Aorta (tissue), 5 donors: ENCODE data around the gene NSF. TPM values are rescaled to one million over a fixed set of nuclear protein-coding genes. Genes with fewer than 3 reads are reported as not detected.

Experiments
- ATAC-seq: fragments of 200-7000 bp; cut with Tn5 transposase; one replicate; pipeline ENCODE4 v1.9.1; 2022; ENCODE audit warnings: moderate library complexity; ENCODE audit not compliant: low FRiP score
- DNase-seq, 2 donors: peaks; one replicate each; pipeline ENCODE4 v3.0.0-alpha.2; 2020
- H3K27ac ChIP-seq, 2 donors: one replicate each; pipeline ENCODE4 v1.5.1; 2013; ENCODE audit warnings: low read length in 2 of 2, mild to moderate bottlenecking in 2 of 2, moderate library complexity in 2 of 2, control low read depth in 1 of 2, inconsistent platforms in 1 of 2, low read depth in 1 of 2
- H3K27me3 ChIP-seq, 2 donors: one replicate each; pipeline ENCODE4 v1.6.1; 2013; ENCODE audit warnings: control low read depth in 1 of 2, low read length in 1 of 2, mild to moderate bottlenecking in 1 of 2, moderate library complexity in 1 of 2; ENCODE audit not compliant: insufficient read depth in 2 of 2, control insufficient read depth in 1 of 2
- H3K36me3 ChIP-seq, 2 donors: one replicate each; pipeline ENCODE4 v1.6.1; 2013; ENCODE audit warnings: control low read depth in 1 of 2, low read length in 1 of 2, mild to moderate bottlenecking in 1 of 2; ENCODE audit not compliant: insufficient read depth in 2 of 2, control insufficient read depth in 1 of 2
- H3K4me1 ChIP-seq, 2 donors: one replicate each; pipeline ENCODE4 v1.6.1; 2013; ENCODE audit warnings: low read length in 2 of 2, control low read depth in 1 of 2, mild to moderate bottlenecking in 1 of 2, moderate library complexity in 1 of 2; ENCODE audit not compliant: insufficient read depth in 2 of 2, control insufficient read depth in 1 of 2
- H3K4me3 ChIP-seq, 2 donors: one replicate each; pipeline ENCODE4 v1.5.1; 2013; ENCODE audit warnings: low read length in 2 of 2, control low read depth in 1 of 2, mild to moderate bottlenecking in 1 of 2
- H3K9me3 ChIP-seq: one replicate; pipeline ENCODE4 v1.6.1; 2013; ENCODE audit warnings: mild to moderate bottlenecking, low read length; ENCODE audit not compliant: control insufficient read depth
- WGBS, 2 donors: extraction: QIAGEN DNeasy Blood & Tissue Kit; methylation state at CpG; one replicate each; pipeline ENCODE4 v1.1.7; 2013; 5-methylcytosine and 5-hydroxymethylcytosine counted together
- intact Hi-C, 2 donors: fragments of 100-400 bp; cut with DNase I; formaldehyde crosslinking; loops; one replicate each; pipeline versions ENCODE4 v1.14.2 to v1.15.0; 2022
- polyA plus RNA-seq, 2 donors: library from polyadenylated mRNA; stranded (reverse); fragments of 200-250 nt; gene quantifications; one replicate each; pipeline ENCODE4 v1.2.3, GENCODE V29; 2013
- total RNA-seq, 2 donors: library from RNA; stranded (reverse); fragmentation: NEBNext Ultra II Directional; extraction: Animal tissue kit (Norgen Biotek cat#: 25700); gene quantifications; one replicate each; pipeline ENCODE4 v1.2.1, GENCODE V29; 2021
- donor health status: healthy with polysubstance abuse.
- donor health status: Bipolar disorder and iron deficiency.
- donor health status: DM: no; HTN: no; CAD: no.
- donor health status: DM: no; HTN: no; CAD: no.
- donor health status: DM: yes; HTN: yes; CAD: no.

Gene NSF
- total and polyA plus RNA-seq, 4 donors: 10.6 to 34.5 (median 22.9) TPM

- 70 to 76% methylated on average over 7 of the region's 7 CpGs for WGBS, 2 donors
These were observed 142.4 kb downstream of the NSF start for GRCh38 chr17:46732754-46733398.

DNA sequence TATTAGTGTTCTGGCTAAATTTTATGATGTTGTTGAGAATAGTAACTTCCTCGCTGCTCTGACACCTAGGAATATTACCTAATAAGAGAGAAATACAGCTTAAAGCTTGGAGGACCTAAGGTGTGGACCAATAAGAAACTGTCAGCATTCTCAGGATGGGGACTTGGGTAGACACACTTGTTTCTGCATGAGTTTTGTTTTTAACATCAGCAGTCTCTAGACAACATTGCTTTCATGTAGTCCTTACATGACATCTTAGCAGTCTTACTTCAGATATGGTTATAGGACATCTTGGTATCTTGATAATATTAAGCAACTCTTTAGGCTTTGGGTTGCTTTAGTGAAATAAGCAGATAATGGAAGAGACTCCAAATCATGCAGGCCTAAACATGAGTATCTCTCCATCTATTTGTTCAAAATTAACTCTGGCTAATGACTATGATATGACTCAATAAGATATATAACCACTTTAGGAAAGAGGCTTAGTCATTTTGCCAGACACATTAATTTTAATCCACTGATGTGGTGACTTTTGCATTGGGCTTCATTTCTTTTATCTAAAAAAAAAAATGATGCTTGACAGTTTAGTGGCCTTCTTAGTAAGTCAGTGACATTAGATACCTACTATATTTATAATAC, 143.5 kb downstream of the NSF start:
- Histone ChIP-seq H3K4me1 (no peaks in the 10 kb centered on the region), H3K9me3 (no peaks in the 10 kb centered on the region), H3K27me3 (no peaks in the 10 kb centered on the region), H3K4me3 (no peak overlapping the region), H3K36me3 (peaks cover 0 to 5% of the 10 kb centered on the region in 2 donors), H3K27ac (no peak overlapping the region)
- WGBS, 2 donors: 97 to 99% methylated on average over 1 of the region's 1 CpG
- intact Hi-C loops: no loop called here
- no peak for ATAC-seq
- no peak for DNase-seq

More at GRCh38 chr17:46732754-46733398, 142.4 kb downstream of the NSF start:
- no peaks in the 10 kb centered on the region for H3K4me1 ChIP-seq
- H3K9me3 ChIP-seq: no peaks in the 10 kb centered on the region
- ATAC-seq (no peak), DNase-seq (no peak)
- no peak overlapping the region for H3K27ac ChIP-seq
- intact Hi-C loops: no loop called here
- H3K4me3 ChIP-seq: no peak overlapping the region
- peaks cover 0 to 5% of the 10 kb centered on the region in 2 donors for H3K36me3 ChIP-seq
- H3K27me3 ChIP-seq: no peaks in the 10 kb centered on the region

DNA sequence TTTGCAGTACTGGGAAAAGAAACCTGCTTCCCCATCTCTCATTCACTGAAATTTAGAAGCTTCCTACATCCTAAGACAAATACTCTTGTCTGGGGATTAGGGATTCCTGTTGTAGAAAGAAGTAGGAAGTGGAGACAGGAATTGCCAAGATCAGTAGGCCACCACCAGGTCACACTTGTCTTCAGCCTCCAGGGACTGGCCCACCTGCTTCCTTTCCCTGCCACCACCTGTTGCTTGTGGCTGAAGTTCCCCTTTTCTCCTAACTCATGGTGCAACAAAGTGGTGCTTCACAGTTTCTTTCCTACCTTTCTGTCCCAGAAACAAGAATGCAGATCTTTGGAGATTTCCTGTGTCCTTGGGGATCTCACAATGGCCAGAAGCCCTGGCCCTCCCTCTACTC, 145.6 kb downstream of the NSF start:
- no peak overlapping the region for H3K4me3 ChIP-seq
- ATAC-seq (no peak), DNase-seq (no peak)
- H3K27ac ChIP-seq: no peak overlapping the region
- H3K4me1 ChIP-seq: no peaks in the 10 kb centered on the region
- peaks cover 0 to 5% of the 10 kb centered on the region in 2 donors for H3K36me3 ChIP-seq
- H3K27me3 ChIP-seq: no peaks in the 10 kb centered on the region
- intact Hi-C loops: no loop called here
- no peaks in the 10 kb centered on the region for H3K9me3 ChIP-seq

- no peak overlapping the region for H3K4me3 ChIP-seq
- intact Hi-C loops: no loop called here
- 88 to 90% methylated on average over 4 of the region's 4 CpGs for WGBS, 2 donors
- ATAC-seq (no peak), DNase-seq (no peak)
- no peaks in the 10 kb centered on the region for H3K27me3 ChIP-seq
- peaks cover 0 to 5% of the 10 kb centered on the region in 2 donors for H3K36me3 ChIP-seq
- no peaks in the 10 kb centered on the region for H3K9me3 ChIP-seq
- no peak overlapping the region for H3K27ac ChIP-seq
- no peaks in the 10 kb centered on the region for H3K4me1 ChIP-seq
These were observed 146.9 kb downstream of the NSF start for GRCh38 chr17:46737326-46737725.

- Histone ChIP-seq H3K27ac (no peak overlapping the region), H3K9me3 (no peaks in the 10 kb centered on the region), H3K4me3 (no peak overlapping the region), H3K36me3 (peaks cover 0 to 2% of the 10 kb centered on the region in 2 donors), H3K4me1 (no peaks in the 10 kb centered on the region), H3K27me3 (no peaks in the 10 kb centered on the region)
- intact Hi-C loops: no loop called here
- WGBS, 2 donors: 94 to 99% methylated on average over 4 of the region's 4 CpGs
- no peak for DNase-seq
- ATAC-seq: no peak
These were observed 148.1 kb downstream of the NSF start for GRCh38 chr17:46738544-46738943.

DNA sequence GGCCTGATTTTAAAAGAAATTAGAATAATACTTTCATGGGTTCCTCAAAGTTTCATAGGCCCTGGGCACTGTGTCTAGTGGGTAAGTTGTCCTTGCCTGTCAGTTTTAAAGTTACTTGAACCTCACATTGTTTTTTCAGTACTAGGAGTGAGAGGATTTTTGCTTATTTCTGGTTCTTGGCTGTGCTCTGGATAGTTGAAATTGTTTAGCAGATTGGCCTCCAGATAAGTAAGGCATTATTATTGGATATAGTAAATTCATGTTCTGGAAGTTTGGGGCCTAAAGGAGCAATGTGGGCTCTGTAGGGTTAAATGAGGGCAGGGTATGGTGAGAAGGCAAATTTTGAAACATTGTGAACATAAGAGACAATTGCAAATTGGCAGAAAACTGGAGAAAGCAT, 149.5 kb downstream of the NSF start:
- Histone ChIP-seq H3K27ac (no peak overlapping the region), H3K9me3 (no peaks in the 10 kb centered on the region), H3K36me3 (peaks cover 0 to 2% of the 10 kb centered on the region in 2 donors), H3K4me3 (no peak overlapping the region), H3K4me1 (no peaks in the 10 kb centered on the region), H3K27me3 (no peaks in the 10 kb centered on the region)
- ATAC-seq: no peak
- intact Hi-C loops: no loop called here
- DNase-seq: no peak

GRCh38 chr17:46741122-46741730, 150.8 kb downstream of the NSF start:
- no peaks in the 10 kb centered on the region for H3K27me3 ChIP-seq
- no peaks in the 10 kb centered on the region for H3K9me3 ChIP-seq
- no peaks in the 10 kb centered on the region for H3K36me3 ChIP-seq
- DNase-seq (no peak), ATAC-seq (no peak)
- H3K4me3 ChIP-seq: no peak overlapping the region
- H3K4me1 ChIP-seq: no peaks in the 10 kb centered on the region
- intact Hi-C loops: no loop called here
- WGBS, 2 donors: 89 to 92% methylated on average over 2 of the region's 2 CpGs
- no peak overlapping the region for H3K27ac ChIP-seq

DNA sequence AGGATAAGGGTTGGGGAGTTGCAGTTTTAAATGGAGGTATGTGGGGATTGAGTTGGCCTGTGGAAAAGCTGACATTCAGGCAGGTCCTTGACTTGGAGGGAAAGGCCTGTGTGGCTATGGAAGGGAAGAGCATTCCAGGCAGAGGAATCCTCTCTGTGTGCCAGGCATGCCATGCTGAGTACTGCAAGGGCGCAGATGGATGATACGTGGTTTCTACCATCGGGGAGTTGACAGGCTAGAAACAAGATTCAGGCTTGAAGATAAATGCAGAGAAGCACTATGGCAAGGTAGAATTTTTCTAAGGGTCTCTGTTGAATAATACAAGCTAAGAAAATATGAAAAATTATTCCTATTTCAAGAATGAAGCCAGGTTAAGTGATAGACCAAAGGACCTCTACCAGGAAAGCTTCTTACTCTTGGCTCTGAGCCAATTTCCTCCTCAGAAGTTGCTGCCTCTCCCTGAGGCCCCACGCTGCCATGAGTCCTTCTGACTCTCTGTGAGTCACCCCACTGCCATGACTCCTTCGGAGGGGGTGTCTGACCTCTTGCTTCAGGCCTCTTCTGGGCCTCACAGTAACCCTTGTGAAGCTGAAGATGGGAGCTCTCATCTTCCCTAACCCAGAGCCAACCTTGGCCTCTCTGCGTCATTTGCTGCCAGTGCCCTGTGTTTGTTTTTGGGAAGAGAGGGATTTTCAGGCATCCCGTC, 152.2 kb downstream of the NSF start:
- DNase-seq (no peak), ATAC-seq (no peak)
- H3K27me3 ChIP-seq: no peaks in the 10 kb centered on the region
- no peaks in the 10 kb centered on the region for H3K4me1 ChIP-seq
- no peaks in the 10 kb centered on the region for H3K9me3 ChIP-seq
- H3K27ac ChIP-seq: no peak overlapping the region
- intact Hi-C loops: no loop called here
- no peak overlapping the region for H3K4me3 ChIP-seq
- no peaks in the 10 kb centered on the region for H3K36me3 ChIP-seq
- WGBS, 2 donors: 76 to 78% methylated on average over 7 of the region's 7 CpGs
